ENCODE measurements around the gene FAM107A. TPM values are rescaled to one million over a fixed set of nuclear protein-coding genes. Genes with fewer than 3 reads are reported as not detected.

FAM107A gene
- total RNA-seq, 1 donor from 2014 or later: not detected

GRCh38 chr3:58572634-58573230, 4.5 kb downstream of the FAM107A start:
- no peaks in the 10 kb centered on the region for H3K4me1 Mint-ChIP-seq (ENCODE audit: low read depth)
- H3K4me3 Mint-ChIP-seq (ENCODE audit: low read depth): no peak overlapping the region
- peaks cover 16% of the 10 kb centered on the region for H3K27me3 Mint-ChIP-seq
- H3K36me3 Mint-ChIP-seq (ENCODE audit: insufficient read depth): no peaks in the 10 kb centered on the region
- DNase-seq (ENCODE audit: low spot score, unreplicated experiment): no peak
- H3K9me3 Mint-ChIP-seq (ENCODE audit: low read depth): peaks cover 4% of the 10 kb centered on the region
- no peak for TF ChIP-seq CTCF (IDR thresholded peaks at IDR 0.05; ENCODE audit: unreplicated experiment)
- H3K27ac Mint-ChIP-seq: no peak overlapping the region

GRCh38 chr3:58572013-58572633, 5.1 kb downstream of the FAM107A start:
- Mint-ChIP-seq H3K4me3 (ENCODE audit: low read depth) (no peak overlapping the region), H3K36me3 (ENCODE audit: insufficient read depth) (no peaks in the 10 kb centered on the region), H3K27ac (no peak overlapping the region), H3K4me1 (ENCODE audit: low read depth) (no peaks in the 10 kb centered on the region), H3K9me3 (ENCODE audit: low read depth) (peaks cover 4% of the 10 kb centered on the region), H3K27me3 (peaks cover 12% of the 10 kb centered on the region)
- DNase-seq (ENCODE audit: low spot score, unreplicated experiment): no peak
- no peak for TF ChIP-seq CTCF (IDR thresholded peaks at IDR 0.05; ENCODE audit: unreplicated experiment)

GRCh38 chr3:58570851-58571250, 6.3 kb downstream of the FAM107A start:
- DNase-seq (ENCODE audit: low spot score, unreplicated experiment): no peak
- Mint-ChIP-seq H3K4me3 (ENCODE audit: low read depth) (no peak overlapping the region), H3K36me3 (ENCODE audit: insufficient read depth) (no peaks in the 10 kb centered on the region), H3K4me1 (ENCODE audit: low read depth) (no peaks in the 10 kb centered on the region), H3K9me3 (ENCODE audit: low read depth) (peaks cover 4% of the 10 kb centered on the region), H3K27ac (no peak overlapping the region), H3K27me3 (peaks cover 6% of the 10 kb centered on the region)
- no peak for TF ChIP-seq CTCF (IDR thresholded peaks at IDR 0.05; ENCODE audit: unreplicated experiment)

- DNase-seq (ENCODE audit: low spot score, unreplicated experiment): no peak
- Mint-ChIP-seq H3K9me3 (ENCODE audit: low read depth) (peaks cover 4% of the 10 kb centered on the region), H3K27me3 (peaks cover 3% of the 10 kb centered on the region), H3K27ac (no peak overlapping the region), H3K4me1 (ENCODE audit: low read depth) (no peaks in the 10 kb centered on the region), H3K4me3 (ENCODE audit: low read depth) (no peak overlapping the region), H3K36me3 (ENCODE audit: insufficient read depth) (no peaks in the 10 kb centered on the region)
- no peak for TF ChIP-seq CTCF (IDR thresholded peaks at IDR 0.05; ENCODE audit: unreplicated experiment)
These were observed 7.7 kb downstream of the FAM107A start for GRCh38 chr3:58569287-58570001.

- peak; percentile 96 for TF ChIP-seq CTCF (IDR thresholded peaks at IDR 0.05; ENCODE audit: unreplicated experiment)
- H3K9me3 Mint-ChIP-seq (ENCODE audit: low read depth): peaks cover 7% of the 10 kb centered on the region
- H3K27me3 Mint-ChIP-seq: no peaks in the 10 kb centered on the region
- H3K36me3 Mint-ChIP-seq (ENCODE audit: insufficient read depth): no peaks in the 10 kb centered on the region
- DNase-seq (ENCODE audit: low spot score, unreplicated experiment): peak; percentile 75
- no peak overlapping the region for H3K4me3 Mint-ChIP-seq (ENCODE audit: low read depth)
- H3K4me1 Mint-ChIP-seq (ENCODE audit: low read depth): no peaks in the 10 kb centered on the region
- no peak overlapping the region for H3K27ac Mint-ChIP-seq
These were observed 8.5 kb downstream of the FAM107A start for GRCh38 chr3:58568572-58569286.
